GM11168 (cell line): ENCODE data around the gene KCNQ1.

ENCODE experiments used
- in situ Hi-C: fragments of 300-500 bp; cut with MboI; formaldehyde crosslinking; loops from one replicate; pipeline ENCODE4 v1.12.0; 2022; ENCODE audit warnings: low sequenced_read_pairs; ENCODE audit not compliant: unreplicated experiment

Gene KCNQ1

DNA sequence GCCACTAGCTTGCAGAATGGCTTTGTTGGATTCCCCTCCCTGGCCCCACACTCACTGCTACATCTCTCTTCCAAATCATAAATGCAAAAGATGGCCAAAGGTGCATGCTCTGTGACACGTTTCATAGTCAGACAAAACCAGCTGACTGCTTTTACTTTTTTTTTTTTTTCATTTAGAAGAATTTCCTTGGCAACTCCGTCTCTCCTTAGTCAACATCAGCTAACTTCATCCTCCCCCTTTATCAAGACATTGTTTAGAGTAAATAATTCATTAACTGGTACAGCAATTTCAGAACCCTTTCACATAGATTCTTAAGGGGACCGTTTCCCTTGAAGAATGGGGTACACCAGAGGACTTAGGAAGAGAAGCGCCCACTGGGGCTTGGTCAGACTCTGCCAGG is 239.0 kb downstream of the KCNQ1 start:
- in situ Hi-C loops: no loop called here

- in situ Hi-C loops: no loop called here
Measured at GRCh38 chr11:2684581-2684980, 239.8 kb downstream of the KCNQ1 start.

GRCh38 chr11:2685051-2685450 is 240.2 kb downstream of the KCNQ1 start:
- in situ Hi-C loops: no loop called here

DNA sequence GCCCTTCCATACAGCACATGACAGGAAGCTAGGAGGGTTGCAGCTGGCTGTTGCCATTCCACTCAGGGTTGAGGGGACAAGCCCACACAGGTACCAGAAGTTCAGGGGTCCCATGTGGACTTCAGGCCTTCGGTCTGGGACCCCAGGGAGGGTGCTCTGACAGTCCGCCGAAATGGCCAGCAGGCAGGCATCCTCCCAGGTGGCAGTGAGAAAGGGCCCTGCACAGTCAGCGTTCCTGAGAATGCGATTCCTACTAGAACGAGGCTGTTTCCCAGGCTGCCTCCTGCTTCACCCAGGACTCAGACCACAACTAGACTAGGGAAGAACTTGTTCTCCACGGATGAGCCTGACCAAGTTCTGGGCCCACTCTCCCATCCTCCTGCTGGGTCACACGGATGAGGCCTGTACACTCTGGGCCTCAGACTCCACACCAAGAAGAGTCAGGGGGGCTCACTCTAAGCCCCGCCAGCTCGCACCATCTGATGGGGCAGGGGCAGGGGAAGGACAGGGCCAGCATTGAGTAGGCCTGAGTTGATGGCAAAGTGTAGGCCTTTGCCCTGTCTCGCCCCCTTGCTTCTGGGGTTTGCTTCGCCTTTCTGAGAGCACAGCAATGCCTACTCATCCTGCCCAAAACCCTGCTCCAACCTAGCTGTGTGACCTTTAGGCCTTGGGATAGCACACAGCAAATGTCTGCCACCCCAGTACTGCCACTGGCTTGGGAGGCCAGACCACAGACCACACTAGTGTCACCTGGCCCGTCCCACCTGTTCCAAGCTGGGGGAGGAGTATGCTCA is 241.0 kb downstream of the KCNQ1 start:
- in situ Hi-C loops: no loop called here

DNA sequence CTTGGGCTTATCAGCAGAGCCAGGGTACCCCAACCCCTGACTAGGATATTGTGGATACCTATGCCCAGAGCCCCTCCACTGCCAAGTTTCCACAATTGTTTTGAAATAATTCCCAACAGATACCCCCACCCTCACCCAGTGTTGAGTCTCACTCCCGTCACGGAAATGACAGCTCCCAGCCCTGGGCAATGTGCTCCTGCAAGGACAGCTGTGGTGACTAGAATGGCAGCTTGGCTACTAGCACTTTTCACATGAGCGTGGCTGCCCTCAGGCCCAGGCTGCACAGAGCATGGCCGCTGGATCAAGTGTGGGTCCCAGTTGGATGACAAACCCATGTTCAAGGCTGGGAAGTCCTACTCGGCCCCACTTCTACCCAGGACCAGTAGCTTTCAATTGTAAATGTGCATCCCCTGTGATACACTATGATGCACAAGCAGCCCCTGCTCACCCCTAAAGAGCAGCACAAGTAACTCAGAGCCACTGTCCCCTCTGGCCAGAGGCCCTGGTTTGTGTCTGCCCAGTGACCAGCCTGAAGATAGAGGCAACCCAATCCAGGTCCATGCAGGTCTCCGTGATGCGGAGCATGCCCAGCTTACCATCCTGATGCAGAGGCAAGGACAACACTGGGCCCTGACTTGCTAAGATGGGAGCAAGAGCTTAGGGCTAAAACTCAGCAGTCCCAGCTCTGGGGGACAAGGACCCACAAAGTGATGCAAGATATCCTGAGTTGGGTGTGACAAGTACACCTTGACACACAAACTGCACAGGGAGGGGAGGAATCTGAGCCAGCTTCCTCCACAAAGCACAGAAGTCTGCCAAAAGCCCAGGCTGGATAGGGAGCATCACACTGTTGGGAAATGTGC is 241.8 kb downstream of the KCNQ1 start:
- in situ Hi-C loops: no loop called here

DNA sequence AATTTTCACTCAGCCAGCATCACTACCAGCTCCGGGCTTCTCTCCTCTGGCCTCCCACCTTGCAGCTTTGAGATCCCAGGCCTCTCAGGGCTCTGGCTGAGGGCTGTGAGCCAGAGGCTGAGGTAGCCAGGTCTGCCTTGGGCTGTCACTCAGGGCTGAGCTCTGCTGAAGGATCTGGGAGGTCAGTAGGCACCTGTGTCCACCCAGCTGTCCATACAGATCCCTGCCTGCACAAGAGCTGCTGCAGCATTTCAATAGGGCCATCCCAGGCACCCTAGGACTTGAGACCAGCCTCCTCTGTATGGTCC is 242.4 kb downstream of the KCNQ1 start:
- in situ Hi-C loops: no loop called here

GRCh38 chr11:2687782-2688191 is 243.0 kb downstream of the KCNQ1 start:
- in situ Hi-C loops: no loop called here

- in situ Hi-C loops: no loop called here
Measured at GRCh38 chr11:2688381-2689231, 243.8 kb downstream of the KCNQ1 start.

GRCh38 chr11:2689651-2690575 is 245.1 kb downstream of the KCNQ1 start:
- in situ Hi-C loops: no loop called here

- in situ Hi-C loops: no loop called here
Measured at GRCh38 chr11:2690596-2691354, 246.0 kb downstream of the KCNQ1 start.

DNA sequence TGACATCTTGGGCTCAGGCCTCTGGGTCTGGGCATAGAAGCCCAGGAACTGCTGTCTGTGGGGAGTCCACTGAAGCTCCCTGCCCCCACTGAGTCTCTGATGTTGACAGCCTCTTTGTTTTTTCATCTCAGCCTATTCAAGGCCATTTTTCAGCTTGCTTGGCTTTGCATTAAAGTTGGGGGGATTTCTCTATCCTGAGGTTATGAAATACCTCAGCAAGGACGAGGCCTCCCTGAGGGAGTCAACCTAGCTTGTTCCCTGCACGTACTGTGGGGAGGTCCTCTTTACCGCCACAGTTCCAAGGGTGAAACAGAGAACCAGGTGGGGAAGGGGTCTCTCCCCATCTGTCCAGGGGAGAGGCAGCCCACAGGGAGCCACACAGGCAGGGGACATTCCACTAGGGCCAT is 246.6 kb downstream of the KCNQ1 start:
- in situ Hi-C loops: no loop called here

- in situ Hi-C loops: no loop called here
Measured at GRCh38 chr11:2691991-2692875, 247.4 kb downstream of the KCNQ1 start.

DNA sequence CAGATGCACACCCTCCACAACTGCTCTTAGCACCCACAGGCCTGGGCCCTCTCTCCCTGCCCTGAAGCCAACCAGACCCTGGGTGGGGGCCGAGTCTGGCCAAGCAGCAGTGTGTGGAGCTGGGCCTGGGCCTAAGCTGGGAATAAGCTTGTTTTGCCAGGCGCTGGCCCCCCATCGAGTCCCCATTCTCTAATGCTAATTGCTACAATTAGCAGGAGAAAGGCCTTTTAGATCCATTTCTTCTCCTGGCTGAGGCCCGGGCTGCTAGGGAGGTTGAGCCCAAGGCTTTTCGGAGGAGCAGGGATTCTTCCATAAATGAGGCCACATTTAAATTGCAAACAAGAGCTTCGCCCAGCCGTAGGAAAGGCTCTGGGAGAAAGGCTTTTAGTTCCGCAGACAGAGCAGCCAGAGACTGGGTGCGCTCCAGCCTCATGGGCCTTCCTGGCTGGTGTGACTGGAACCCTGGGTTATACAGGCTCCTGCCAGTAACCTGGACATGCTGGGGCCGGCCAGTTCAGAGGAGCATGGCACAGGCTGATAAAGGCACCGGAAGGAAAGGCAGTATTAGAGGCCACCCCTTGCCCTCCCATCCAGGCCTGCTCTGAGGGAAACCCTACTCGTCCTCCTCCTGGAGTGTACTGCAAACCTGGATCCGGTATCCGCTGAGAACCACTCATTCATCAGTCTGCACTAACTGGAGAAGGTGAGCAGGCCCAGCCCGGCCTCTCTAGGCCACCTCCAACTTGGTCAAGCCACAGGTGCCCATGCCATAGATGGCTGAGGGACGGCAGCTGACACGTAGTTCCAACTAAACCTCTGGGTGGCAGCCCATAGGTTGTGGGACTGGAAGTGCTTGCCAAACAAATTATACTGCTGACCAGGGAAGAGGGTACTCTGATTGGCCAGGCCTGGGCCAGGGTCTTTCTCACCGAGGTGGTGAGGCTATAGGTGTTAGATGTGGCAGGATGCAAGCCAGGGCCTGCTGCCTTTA is 248.8 kb downstream of the KCNQ1 start:
- in situ Hi-C loops: no loop called here

DNA sequence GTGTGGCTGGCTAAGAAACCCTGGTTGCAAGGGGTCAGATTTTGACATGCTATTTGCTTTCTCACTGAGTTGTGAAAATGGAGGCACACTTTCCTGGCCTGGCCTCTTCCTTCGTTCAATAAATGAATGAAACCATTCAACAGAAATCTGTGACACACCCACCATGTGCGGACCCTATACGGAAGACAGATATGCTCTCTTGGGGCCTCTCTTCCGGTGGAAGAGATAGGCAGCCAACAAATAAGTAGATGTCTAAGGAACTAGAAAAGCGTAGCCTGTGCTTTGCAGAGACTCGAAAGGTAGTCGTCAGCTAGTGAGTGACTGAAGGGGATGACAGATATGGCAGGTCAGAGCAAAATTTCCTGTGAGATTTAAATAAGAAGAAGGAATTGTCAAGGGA is 249.7 kb downstream of the KCNQ1 start:
- in situ Hi-C loops: no loop called here

GRCh38 chr11:2694995-2695939 is 250.5 kb downstream of the KCNQ1 start:
- in situ Hi-C loops: no loop called here

DNA sequence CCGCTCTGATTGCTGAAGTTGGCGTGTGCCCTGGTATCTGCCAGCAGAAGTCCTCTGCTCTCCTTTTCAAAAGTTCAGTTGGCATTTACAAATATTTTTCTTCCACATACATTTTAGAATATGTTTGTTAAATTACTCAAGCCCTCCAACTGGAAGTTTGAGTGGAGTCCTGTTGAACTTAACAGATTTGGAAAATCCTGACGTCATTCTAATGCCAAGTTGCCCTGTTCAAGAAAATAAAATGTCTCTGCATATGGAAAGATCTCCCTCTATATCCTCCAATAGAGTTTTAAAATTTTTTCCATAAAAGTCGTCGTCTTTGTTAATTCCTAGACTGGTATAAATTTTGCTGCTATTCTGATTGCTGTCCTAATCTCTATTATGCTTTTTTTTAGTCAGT is 251.6 kb downstream of the KCNQ1 start:
- in situ Hi-C loops: no loop called here
